Keratinocyte (primary cell): ENCODE results near the gene TIGD6.

Source experiments
- CTCF ChIP-seq, 3 experiments: IDR thresholded peaks in 1 of 3; conservative IDR thresholded peaks in 1 of 3; optimal IDR thresholded peaks in 1 of 3; 2 replicates in 2 of 3; 3 replicates in 1 of 3; pipeline versions ENCODE3 to v1.5.1; 2011; ENCODE audit warnings: low read length in 3 of 3, mild to moderate bottlenecking in 3 of 3, moderate library complexity in 2 of 3, control low read depth in 1 of 3, inconsistent platforms in 1 of 3; ENCODE audit not compliant: insufficient read depth in 2 of 3; ENCODE audit errors: extremely low read depth in 1 of 3
- EZH2 ChIP-seq: IDR thresholded peaks from one replicate; pipeline ENCODE4 v1.6.1; 2012; ENCODE audit warnings: inconsistent platforms, mild to moderate bottlenecking, low read length, moderate library complexity

DNA sequence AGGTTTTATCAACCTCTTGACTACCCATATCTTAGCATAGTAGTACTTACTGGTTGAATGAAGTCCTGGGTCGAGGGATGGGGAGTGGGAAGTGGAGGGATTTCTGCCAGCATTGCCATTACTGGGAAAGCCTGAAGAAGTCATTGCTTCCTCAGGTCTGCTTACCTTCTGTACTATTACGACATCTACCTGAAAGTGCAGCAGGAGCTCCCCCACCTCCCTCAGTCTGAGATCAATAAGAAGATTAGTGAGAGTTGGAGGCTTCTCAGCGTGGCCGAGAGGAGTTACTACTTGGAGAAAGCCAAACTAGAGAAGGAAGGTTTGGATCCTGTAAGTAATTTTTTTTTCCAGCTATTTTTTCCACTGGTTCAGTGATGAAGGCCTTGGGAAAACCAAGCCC lies 5.9 kb upstream of the TIGD6 start:
- TF ChIP-seq CTCF (optimal IDR thresholded peaks at IDR 0.05 in 1 of 3, IDR thresholded peaks at IDR 0.05 in 1 of 3, conservative IDR thresholded peaks at IDR 0.05 in 1 of 3; ENCODE audit: extremely low read depth in 1 of 3, insufficient read depth in 2 of 3, low read length in 3 of 3) (no peak), EZH2 (no peak)
